NCI-H1417 (cell line): ENCODE results near the gene TRIM14.
"Not testable (repeated sequence)": the region's sequence is repeated elsewhere in the genome, so short reads cannot be mapped to it uniquely, and the experiment has no call there.

Experiments
- DNase-seq, 3 experiments: peaks; one replicate each; lab custom pipeline; 2025; lab: John Stamatoyannopoulos, UW

The TRIM14 gene

DNA sequence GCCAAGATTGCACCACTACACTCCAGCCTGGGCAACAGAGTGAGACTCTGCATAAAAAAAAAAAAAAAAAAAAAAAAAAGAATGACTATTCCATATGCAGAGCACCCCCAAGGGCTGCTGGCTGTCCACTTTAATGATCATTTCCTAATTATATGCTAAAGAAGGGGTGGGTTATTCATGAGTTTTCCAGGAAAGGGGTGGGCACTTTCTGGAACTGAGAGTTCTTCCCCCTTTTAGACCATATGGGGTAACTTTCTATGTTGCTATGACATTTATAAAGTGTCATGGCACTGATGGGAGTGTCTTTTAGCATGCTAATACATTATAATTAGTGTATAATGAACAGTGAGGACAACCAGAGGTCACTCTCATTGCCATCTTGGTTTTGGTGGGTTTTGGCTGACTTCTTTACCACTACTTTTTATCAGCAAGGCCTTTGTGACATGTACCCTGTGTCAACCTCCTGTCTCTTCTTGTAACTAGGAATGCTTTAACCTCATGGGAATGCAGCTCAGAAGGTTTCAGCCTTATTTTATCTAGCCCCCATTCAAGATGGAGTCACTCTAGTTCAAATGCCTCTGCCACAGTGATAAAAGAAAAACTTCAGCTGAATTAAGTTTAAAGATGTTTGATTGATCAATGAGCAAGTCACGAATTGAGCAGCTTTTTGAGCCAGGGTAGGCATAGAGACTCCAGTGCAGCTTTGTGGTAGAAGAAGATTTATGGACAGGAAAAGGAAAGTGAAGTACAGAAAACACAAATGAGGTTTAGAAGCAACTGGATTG, 69.5 kb downstream of the TRIM14 start:
- DNase-seq: no peak

DNA sequence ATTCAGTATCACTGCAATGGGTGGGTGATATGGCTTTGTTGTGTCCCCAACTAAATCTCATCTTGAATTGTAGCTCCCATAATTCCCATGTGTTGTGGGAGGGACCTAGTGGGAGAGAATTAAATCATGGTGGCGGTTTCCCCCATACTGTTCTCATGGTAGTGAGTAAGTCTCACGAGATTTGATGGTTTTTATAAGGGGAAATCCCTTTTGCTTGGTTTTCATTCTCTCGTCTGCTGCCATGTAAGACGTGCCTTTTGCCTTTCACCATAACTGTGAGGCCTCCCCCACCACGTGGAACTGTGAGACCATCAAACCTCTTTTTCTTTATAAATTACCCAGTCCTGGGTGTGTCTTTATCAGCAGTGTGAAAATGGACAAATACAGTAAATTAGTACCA, 72.0 kb downstream of the TRIM14 start:
- DNase-seq: no peak

DNA sequence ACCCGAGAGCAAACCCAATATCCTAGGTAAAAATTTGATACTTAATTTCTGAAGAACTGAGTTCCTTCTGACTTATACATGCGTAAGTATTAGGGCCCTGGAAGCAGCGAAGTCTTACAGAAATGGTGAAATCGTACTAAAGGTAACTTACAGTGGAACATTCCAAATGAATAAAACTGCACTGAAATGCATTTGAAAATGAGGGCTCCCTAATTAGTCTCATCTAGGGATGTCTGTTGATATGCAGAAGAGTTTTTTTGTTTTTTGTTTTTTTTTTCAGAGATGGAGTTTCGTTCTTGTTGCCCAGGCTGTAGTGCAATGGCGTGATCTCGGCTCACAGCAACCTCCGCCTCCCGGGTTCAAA, 72.9 kb downstream of the TRIM14 start:
- no peak for DNase-seq

DNA sequence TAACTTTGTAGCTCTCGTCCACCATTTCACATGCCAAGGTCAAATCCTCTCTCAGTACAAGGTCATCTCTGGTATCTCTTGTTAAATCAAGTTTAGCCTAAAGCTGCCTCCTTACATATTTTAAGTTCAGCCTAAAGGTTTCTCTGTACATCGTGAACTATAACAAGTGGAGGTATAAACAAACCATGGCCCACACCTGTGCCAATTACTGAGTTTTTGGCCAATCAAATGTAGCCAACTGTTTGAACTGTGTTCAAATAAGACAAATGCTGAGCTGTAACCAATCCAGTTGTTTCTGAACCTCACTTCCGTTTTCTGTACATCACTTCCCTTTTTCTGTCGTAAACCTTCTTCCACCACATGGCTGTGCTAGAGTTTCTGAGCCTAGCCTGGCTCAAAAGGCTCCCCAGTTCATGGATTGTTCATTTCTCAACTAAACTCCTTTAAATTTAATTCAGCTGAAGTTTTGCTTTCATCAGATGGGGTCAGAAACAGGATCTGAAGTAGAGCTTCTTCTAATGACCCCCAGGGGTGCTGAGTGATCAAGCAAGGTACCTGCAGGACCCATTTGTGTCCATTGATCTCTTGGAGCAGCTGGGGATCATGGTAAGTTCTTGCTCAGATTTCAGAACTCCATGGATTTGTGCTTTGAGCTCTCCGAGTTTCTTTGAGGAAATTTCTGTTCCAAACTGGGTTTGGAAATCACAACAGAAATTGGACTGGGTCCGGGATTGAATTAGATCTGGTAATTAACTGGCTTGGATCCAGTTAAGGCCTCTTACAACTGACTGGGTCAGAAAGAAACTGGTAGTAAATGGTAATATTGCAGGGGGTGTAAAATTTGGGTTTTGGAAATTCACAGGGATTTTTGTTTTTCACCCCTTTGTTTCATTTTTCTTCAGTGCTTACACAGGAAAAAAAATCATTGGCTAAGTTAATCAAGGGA, 73.5 kb downstream of the TRIM14 start:
- no peak for DNase-seq

DNA sequence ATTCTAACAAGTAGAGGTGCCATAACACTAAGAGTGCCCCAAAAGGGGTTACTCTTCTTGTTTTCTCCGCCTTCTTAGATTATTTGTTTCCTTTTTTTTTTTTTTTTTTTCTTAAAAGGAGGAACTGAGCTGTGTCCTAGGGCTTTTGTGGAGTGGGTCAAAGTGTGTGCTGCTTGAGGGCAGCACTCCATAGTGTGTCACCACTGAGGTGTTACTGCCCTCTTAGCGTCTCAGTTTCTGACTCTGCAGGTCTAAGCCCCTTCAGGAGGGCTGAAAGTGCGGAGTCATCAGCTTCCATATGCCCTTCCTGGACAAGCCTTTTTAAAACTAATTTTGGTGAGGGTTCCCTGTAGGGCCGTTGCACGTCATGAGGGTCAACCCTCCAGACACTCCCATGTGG, 75.1 kb downstream of the TRIM14 start:
- no peak for DNase-seq

DNA sequence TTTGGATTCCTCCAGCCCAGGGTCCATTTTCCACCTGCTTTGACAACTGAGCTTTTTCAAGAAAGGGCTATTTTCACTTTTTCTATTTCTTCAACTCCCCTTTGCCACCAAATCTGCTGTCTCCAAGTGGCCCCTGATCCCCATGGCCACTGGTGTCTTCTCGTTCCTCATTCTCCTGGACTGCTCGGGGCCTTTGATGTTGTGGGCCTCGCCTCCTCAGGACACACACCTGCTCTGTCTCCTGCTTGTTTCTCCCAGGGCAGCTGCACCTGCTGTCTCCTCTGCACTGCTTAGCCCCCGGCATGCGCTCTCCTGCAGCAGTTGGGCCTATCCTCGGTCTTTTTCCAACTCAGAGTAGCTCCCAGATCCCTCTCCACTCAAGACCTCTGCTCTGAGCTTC, 78.8 kb downstream of the TRIM14 start:
- peak in 1 of 3 experiments; percentile 30 for DNase-seq

DNA sequence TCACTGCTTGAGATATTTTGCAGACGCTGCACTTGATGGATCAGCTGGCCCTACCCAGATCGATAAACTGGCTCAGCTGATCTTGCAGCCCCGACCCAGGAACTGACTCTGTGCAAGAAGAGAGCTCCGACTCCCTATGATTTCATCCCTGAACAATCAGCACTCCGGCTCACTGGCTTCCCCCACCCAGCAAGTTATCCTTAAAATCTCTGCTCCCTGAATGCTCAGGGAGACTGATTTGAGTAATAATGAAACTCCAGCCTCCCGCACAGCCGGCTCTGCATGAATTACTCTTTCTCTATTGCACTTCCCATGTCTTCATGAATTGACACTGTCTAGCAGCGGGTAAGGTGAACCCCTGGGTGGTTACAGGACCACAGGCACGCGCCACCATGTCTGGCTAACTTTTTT, 79.4 kb downstream of the TRIM14 start:
- DNase-seq: no peak

DNA sequence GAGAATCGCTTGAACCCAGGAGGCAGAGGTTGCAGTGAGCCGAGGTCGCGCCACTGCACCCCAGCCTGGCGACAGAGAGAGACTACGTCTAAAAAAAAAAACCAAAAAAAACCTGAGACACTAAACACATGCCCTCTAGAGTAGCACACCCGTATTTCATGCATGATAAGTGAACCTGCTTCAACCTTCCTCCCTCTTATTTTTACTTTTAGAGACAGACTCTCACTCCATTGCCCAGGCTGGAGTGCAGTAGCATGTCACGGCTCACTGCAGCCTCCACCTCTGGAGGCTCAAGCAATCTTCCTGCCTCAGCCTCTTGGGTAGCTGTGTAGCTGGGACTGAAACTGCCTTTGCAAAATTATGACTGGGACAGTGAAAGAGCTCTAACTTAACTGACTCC, 80.1 kb downstream of the TRIM14 start:
- no peak for DNase-seq

DNA sequence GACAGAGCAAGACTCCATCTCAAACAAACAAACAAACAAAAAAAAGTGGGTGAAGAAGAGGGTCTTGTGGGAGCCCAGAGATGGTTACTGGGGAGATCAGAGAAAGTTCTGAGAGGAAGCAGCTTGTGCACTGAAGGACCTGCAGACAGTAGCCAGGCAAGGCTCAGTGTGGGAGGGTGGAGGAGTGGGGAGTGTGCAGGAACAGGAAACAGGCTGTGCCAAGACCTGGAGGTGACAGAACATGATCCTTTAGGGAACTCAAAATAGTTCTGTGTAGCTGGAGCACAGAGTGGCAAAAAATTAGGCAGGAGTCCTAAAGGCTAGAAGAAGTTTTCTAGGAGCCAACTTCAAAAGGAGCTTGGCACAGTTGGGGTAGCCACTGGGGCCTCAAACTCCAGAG, 81.7 kb downstream of the TRIM14 start:
- DNase-seq: no peak

DNA sequence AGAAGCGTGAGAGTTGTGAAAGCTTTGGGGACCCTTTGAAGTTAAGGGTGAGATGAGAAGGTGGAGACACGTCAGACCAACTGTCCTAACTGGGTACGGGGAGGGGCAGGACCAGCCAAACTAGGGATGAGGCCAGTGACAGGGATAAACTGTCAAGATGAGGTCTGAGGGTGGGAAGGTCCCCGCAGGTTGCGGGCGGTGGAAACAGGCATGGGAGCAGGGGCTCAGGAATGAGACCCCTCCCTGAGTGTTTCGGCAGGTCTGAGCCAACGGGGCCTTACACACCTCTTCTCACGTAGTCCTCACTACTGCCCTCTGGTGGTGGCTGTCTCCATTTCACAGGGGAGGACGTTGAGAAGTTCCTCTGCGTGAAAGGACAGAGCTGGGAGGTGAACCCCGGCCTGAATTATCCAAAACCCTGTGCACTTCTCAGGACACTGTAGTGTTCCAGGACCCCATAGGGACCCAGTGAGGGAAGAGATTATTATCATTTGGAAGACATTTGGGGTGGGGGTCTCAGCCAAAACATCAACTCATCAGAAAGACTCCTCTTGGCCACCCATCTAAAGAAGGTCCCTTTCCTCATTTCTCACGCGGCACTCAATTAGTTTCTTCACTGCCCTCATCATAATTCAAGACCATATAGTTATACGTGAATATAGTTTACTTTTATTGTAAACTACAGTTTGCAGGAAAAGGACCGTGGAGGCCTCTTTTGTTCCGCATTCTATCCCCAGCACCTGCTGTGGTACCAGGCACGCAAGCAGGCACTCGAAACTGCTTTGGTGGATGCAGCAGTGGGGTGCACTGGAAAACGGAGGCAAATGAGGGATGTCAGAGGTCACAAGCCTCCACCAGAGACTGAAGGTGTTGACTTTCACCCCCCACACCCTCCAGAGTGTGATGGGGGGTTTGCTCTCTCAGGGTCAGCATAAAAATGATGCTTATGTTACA, 84.2 kb downstream of the TRIM14 start:
- DNase-seq: peak; percentile 63 to 91 (median 72)

DNA sequence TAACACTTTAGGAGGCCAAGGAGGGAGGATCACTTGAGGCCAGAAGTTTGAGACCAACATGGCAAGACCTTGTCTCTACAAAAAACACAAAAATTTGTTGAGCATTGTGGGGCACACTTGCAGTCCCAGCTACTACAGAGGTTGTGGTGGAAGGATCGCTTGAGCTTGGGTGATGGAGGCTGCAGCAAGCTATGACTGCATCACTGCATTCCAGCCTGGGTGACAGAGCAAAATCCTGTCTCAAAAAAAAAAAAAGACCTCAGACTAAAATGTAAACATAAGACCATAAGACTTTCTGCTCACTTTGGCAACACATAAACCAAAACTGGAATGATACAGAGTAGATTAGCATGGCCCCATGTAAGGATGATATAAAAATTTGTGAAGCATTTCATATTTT, 87.1 kb downstream of the TRIM14 start:
- DNase-seq: no peak

DNA sequence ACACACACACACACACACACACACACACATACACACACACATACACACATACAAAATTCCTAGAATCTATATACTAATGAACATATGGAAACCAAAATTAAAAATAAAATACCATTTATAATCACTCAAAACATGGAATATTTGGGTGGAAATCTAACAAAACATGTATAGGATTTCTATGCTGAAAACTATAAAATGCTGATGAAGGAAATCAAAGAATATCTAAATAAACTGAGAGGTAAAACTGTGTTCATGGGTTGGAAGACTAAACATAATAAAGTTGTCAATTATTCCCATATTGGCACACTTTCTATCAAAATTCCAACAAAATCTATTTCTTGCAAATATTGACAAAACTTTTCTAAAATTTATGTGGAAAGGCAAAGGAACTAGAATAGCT, 87.9 kb downstream of the TRIM14 start:
- no peak for DNase-seq

DNA sequence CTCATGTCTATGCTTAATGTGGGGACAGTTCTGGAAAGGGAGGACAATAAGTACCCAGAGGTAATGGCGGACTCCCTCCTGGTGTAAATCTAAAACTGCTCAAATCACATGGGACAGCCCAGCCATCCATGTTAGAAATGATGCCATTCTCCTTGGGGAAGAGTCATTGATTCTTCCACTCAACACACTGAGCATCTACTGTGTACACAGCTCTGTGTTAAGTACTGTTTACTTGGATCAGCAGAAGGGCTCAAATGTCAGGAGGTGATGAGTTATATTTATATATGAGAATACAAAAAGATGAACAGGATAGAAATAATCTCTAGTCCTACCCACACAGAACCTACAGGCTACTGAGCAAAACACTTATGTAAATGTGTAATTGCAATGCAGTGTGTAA, 94.3 kb downstream of the TRIM14 start:
- peak in 1 of 3 experiments; percentile 7 for DNase-seq

DNA sequence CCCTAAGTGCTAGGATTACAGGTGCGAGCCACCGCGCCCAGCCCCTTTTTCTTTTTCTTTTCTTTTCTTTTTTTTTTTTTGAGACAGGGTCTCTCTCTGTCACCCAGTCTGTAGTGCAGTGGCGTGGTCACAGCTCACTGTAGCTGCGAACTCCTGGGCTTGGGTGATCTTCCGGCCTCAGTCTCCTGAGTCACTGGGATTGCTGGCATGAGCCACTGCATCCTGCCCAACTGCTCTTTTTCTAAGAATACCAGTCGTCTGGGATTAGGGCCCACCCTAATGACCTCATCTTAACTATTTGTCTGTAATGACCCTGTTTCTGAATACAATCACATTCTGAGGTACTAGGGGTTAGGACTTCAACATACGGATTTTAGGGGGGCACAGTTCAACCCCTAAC, 96.6 kb downstream of the TRIM14 start:
- DNase-seq: no peak

DNA sequence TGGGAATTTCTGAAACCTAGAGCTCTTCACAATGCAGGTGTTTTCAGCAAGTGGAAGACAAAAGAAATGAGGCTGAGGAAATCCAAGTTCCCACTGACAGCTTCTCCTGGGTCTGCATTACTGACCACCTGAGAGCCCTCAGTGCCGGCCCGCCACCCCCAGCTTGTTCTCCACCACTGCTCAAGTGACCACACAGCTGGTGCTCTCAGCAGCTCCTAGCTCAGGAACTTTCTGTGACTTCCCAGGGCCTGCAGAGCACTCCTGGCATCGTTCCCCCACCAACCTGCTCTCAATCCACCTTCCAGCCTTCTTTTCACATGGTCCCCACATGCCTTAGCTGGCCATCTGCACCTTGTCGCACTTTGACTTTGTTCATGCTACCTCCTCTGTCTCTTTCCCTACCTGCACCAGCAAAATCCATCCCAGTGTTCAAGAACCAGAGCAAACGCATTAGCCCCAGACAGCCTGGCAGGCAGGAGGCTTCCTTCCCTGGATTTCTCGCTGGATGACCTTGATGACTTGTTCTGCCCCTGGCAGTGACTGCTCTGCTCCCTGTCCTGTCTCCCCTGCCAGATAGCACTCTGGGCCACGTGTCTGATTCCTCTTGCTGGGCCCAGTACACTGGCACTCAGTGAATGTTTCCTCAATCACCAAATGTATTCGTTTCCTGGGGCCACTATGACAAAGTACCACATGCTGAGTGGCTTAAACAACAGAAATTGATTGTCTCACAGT, 97.5 kb downstream of the TRIM14 start:
- DNase-seq: no peak

DNA sequence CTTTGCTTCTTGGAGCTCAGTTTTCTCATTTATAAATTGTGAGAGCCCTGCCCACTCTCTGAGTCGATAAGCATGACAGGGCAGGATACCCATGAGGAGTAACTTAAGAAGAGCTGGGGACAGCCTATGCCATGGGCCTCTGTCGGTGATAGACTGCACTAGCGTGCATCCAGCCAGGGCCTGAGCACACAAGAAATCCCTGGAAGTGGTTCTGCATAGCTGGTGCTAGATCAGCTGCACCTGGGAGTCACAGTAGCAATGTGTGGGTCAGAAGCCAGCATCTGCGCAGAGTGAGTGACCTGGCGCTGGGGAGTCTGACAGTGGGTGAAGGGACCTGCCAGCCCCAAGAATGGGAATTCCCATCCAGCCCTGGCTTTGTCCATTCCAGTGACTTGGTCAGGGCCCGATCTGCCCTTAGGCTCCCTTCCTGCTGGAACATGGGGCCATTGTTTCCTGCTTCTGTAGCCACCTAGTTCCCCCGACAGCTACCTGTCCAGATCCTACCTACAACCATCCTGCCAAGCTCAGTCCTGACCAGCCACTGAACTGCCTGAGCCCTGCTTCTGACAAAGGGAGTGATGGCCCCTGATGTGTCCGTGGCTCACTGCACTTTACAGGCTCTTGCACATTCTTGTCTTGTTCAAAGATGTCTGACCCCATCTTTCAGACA, 98.4 kb downstream of the TRIM14 start:
- DNase-seq: no peak

DNA sequence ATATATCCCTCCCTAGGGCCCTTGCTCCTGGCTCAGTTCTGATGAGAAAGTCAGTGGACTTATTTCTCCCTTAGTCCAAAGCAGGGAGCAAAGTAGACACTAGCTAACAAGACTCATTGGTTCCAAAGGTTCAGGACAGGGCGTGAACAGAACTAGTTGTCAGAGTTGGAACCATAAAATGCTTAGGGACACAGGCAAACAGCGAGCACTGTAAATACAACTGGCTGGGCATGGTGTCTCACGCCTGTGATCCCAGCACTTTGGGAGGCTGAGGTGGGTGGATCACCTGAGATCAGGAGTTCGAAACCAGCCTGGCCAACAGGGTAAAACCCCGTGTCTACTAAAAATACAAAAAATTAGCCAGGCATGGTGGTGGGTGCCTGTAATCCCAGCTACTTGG, 99.2 kb downstream of the TRIM14 start:
- DNase-seq: not testable (repeated sequence)
